Neural progenitor cell (in vitro differentiated cells): ENCODE measurements around the gene PTPN11. TPM values are rescaled to one million over a fixed set of nuclear protein-coding genes. Genes with fewer than 3 reads are reported as not detected.

Source experiments
- DNase-seq: peaks from one replicate; pipeline ENCODE4 v3.0.0-alpha.2; 2016; ENCODE audit warnings: low spot score
- H2AFZ ChIP-seq: fragments of 200-600 bp; sonication (generic); replicated peaks from 2 replicates; pipeline ENCODE4 v1.6.1; 2016; ENCODE audit warnings: antibody characterized with exemption
- H3F3A ChIP-seq: fragments of 200-600 bp; sonication (generic); 2 replicates; pipeline ENCODE4 v1.6.1; 2016; ENCODE audit warnings: antibody characterized with exemption, low read depth
- H3K27ac ChIP-seq: fragments of 200-600 bp; sonication (generic); 2 replicates; pipeline ENCODE4 v1.5.1; 2016; ENCODE audit warnings: mild to moderate bottlenecking
- H3K27me3 ChIP-seq: fragments of 200-600 bp; sonication (generic); 2 replicates; pipeline ENCODE4 v1.6.1; 2016; ENCODE audit warnings: mild to moderate bottlenecking, moderate library complexity
- H3K36me3 ChIP-seq: fragments of 200-600 bp; sonication (generic); 2 replicates; pipeline ENCODE4 v1.5.1; 2016
- H3K4me1 ChIP-seq: fragments of 200-600 bp; sonication (generic); 2 replicates; pipeline ENCODE4 v1.6.1; 2016; ENCODE audit warnings: mixed run types
- H3K4me2 ChIP-seq: fragments of 200-600 bp; sonication (generic); 2 replicates; pipeline ENCODE4 v1.6.1; 2016
- H3K4me3 ChIP-seq: fragments of 200-600 bp; sonication (generic); 2 replicates; pipeline ENCODE4 v1.5.1; 2016
- H3K79me2 ChIP-seq: fragments of 200-600 bp; sonication (generic); 2 replicates; pipeline ENCODE4 v1.6.1; 2016; ENCODE audit warnings: low read depth
- H3K9ac ChIP-seq: fragments of 200-600 bp; sonication (generic); 2 replicates; pipeline ENCODE4 v1.6.1; 2016
- H3K9me3 ChIP-seq: fragments of 200-600 bp; sonication (generic); 2 replicates; pipeline ENCODE4 v1.5.1; 2016; ENCODE audit warnings: low read depth
- H4K20me1 ChIP-seq: fragments of 200-600 bp; sonication (generic); 2 replicates; pipeline ENCODE4 v1.6.1; 2016; ENCODE audit warnings: low read depth
- H3K27ac Mint-ChIP-seq: 3 replicates; pipeline ENCODE4 v1.8.0; 2021; ENCODE audit warnings: mixed read lengths
- H3K27me3 Mint-ChIP-seq: 2 replicates; pipeline ENCODE4 v1.8.0; 2022; ENCODE audit warnings: low read depth, mild to moderate bottlenecking, inconsistent platforms, moderate library complexity, mixed read lengths; ENCODE audit not compliant: insufficient read depth
- H3K36me3 Mint-ChIP-seq: 3 replicates; pipeline ENCODE4 v1.8.0; 2021; ENCODE audit warnings: mixed read lengths
- H3K4me1 Mint-ChIP-seq: 3 replicates; pipeline ENCODE4 v1.8.0; 2021; ENCODE audit warnings: mixed read lengths
- H3K4me3 Mint-ChIP-seq: 3 replicates; pipeline ENCODE4 v1.8.0; 2021; ENCODE audit warnings: mild to moderate bottlenecking, moderate library complexity, mixed read lengths
- H3K9me3 Mint-ChIP-seq: 3 replicates; pipeline ENCODE4 v1.8.0; 2020; ENCODE audit warnings: mixed read lengths
- EZH2 ChIP-seq: fragments of 200-600 bp; sonication (generic); IDR thresholded peaks from 2 replicates; pipeline ENCODE4 v1.6.1; 2017; ENCODE audit warnings: antibody characterized with exemption, mild to moderate bottlenecking, moderate library complexity
- EZH2phosphoT487 ChIP-seq: fragments of 200-600 bp; sonication (generic); IDR thresholded peaks from 2 replicates; pipeline ENCODE4 v1.6.1; 2017; ENCODE audit warnings: antibody characterized with exemption
- total RNA-seq: library from RNA; depleted of rRNA; stranded (reverse); fragments of >200 nt; gene quantifications from 2 replicates; pipeline ENCODE4 v1.2.3, GENCODE V29; 2015; ENCODE audit warnings: low replicate concordance
- TF ChIP-seq, protein P1 (sequence below): fragments of 200-600 bp; sonication (generic); IDR thresholded peaks from 2 replicates; pipeline ENCODE4 v1.5.1; 2017; ENCODE audit warnings: antibody characterized with exemption, mild to moderate bottlenecking

PTPN11 gene
- total RNA-seq, 1 donor from 2014 or later = 85.2 TPM

DNA sequence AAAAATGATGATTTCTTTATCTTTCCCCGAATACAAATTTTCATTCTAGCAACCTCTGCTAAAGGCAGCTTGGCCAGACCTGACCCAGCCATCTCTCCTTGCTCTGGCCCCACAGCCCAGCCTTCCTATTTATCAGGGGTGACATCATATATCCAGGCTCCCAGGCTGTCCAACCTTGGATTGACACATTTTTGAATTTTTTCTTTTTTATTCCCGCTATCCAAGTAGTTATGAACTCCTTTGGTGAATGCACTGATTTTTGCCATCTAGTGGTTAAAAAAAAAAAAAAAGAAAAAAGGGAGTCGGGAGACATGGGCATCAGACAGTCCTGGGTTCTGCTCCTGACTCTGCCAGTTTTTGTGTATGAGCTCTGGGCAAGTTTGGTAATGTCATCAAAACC is 120.5 kb downstream of the PTPN11 start:
- H3K9me3 ChIP-seq = no peaks in the 10 kb centered on the region
- Mint-ChIP-seq H3K4me3 (no peak overlapping the region), H3K4me1 (no peaks in the 10 kb centered on the region), H3K9me3 (no peaks in the 10 kb centered on the region), H3K27ac (peak overlapping the region; percentile 54), H3K36me3 (no peaks in the 10 kb centered on the region), H3K27me3 (peaks cover 12% of the 10 kb centered on the region)
- H3K4me3 ChIP-seq = no peak overlapping the region
- H3F3A ChIP-seq = no peaks in the 10 kb centered on the region
- H2AFZ ChIP-seq = no peak overlapping the region
- H3K27me3 ChIP-seq = no peaks in the 10 kb centered on the region
- no peak overlapping the region for H3K27ac ChIP-seq
- DNase-seq = no peak
- no peaks in the 10 kb centered on the region for H3K4me1 ChIP-seq
- no peaks in the 10 kb centered on the region for H3K36me3 ChIP-seq
- H3K4me2 ChIP-seq = no peak overlapping the region
- no peak overlapping the region for H3K9ac ChIP-seq
- no peaks in the 10 kb centered on the region for H3K79me2 ChIP-seq
- no peaks in the 10 kb centered on the region for H4K20me1 ChIP-seq
- no peak for TF ChIP-seq EZH2
- TF ChIP-seq, protein P1, sequence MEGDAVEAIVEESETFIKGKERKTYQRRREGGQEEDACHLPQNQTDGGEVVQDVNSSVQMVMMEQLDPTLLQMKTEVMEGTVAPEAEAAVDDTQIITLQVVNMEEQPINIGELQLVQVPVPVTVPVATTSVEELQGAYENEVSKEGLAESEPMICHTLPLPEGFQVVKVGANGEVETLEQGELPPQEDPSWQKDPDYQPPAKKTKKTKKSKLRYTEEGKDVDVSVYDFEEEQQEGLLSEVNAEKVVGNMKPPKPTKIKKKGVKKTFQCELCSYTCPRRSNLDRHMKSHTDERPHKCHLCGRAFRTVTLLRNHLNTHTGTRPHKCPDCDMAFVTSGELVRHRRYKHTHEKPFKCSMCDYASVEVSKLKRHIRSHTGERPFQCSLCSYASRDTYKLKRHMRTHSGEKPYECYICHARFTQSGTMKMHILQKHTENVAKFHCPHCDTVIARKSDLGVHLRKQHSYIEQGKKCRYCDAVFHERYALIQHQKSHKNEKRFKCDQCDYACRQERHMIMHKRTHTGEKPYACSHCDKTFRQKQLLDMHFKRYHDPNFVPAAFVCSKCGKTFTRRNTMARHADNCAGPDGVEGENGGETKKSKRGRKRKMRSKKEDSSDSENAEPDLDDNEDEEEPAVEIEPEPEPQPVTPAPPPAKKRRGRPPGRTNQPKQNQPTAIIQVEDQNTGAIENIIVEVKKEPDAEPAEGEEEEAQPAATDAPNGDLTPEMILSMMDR = peak; percentile 6

- H3F3A ChIP-seq = no peaks in the 10 kb centered on the region
- no peak overlapping the region for H3K4me3 ChIP-seq
- no peaks in the 10 kb centered on the region for H3K9me3 Mint-ChIP-seq
- H3K27ac ChIP-seq = no peak overlapping the region
- no peak overlapping the region for H3K9ac ChIP-seq
- H3K4me1 Mint-ChIP-seq = no peaks in the 10 kb centered on the region
- no peaks in the 10 kb centered on the region for H3K9me3 ChIP-seq
- no peak for DNase-seq
- H3K36me3 Mint-ChIP-seq = no peaks in the 10 kb centered on the region
- no peak overlapping the region for H3K4me2 ChIP-seq
- no peaks in the 10 kb centered on the region for H3K27me3 ChIP-seq
- H3K4me3 Mint-ChIP-seq = no peak overlapping the region
- H2AFZ ChIP-seq = no peak overlapping the region
- no peak for TF ChIP-seq EZH2
- TF ChIP-seq, protein P1 = no peak
- no peak for TF ChIP-seq EZH2phosphoT487
- H3K27me3 Mint-ChIP-seq = peaks cover 12% of the 10 kb centered on the region
- H3K79me2 ChIP-seq = no peaks in the 10 kb centered on the region
- H4K20me1 ChIP-seq = no peaks in the 10 kb centered on the region
- H3K4me1 ChIP-seq = no peaks in the 10 kb centered on the region
- H3K36me3 ChIP-seq = no peaks in the 10 kb centered on the region
- H3K27ac Mint-ChIP-seq = no peak overlapping the region
Measured at GRCh38 chr12:112540021-112540420, 121.3 kb downstream of the PTPN11 start.

GRCh38 chr12:112543751-112544150 is 125.0 kb downstream of the PTPN11 start:
- H3K9ac ChIP-seq = no peak overlapping the region
- no peak overlapping the region for H3K4me3 ChIP-seq
- no peak for DNase-seq
- H3K9me3 ChIP-seq = no peaks in the 10 kb centered on the region
- H3K4me2 ChIP-seq = no peak overlapping the region
- Mint-ChIP-seq H3K27ac (no peak overlapping the region), H3K27me3 (peaks cover 9% of the 10 kb centered on the region), H3K4me1 (no peaks in the 10 kb centered on the region), H3K36me3 (no peaks in the 10 kb centered on the region), H3K9me3 (no peaks in the 10 kb centered on the region), H3K4me3 (no peak overlapping the region)
- no peak overlapping the region for H2AFZ ChIP-seq
- no peak overlapping the region for H3K27ac ChIP-seq
- H3K4me1 ChIP-seq = no peaks in the 10 kb centered on the region
- no peaks in the 10 kb centered on the region for H3K79me2 ChIP-seq
- H3K27me3 ChIP-seq = no peaks in the 10 kb centered on the region
- no peaks in the 10 kb centered on the region for H4K20me1 ChIP-seq
- TF ChIP-seq, protein P1 = no peak
- no peak for TF ChIP-seq EZH2
- no peak for TF ChIP-seq EZH2phosphoT487
- H3K36me3 ChIP-seq = no peaks in the 10 kb centered on the region
- H3F3A ChIP-seq = no peaks in the 10 kb centered on the region

DNA sequence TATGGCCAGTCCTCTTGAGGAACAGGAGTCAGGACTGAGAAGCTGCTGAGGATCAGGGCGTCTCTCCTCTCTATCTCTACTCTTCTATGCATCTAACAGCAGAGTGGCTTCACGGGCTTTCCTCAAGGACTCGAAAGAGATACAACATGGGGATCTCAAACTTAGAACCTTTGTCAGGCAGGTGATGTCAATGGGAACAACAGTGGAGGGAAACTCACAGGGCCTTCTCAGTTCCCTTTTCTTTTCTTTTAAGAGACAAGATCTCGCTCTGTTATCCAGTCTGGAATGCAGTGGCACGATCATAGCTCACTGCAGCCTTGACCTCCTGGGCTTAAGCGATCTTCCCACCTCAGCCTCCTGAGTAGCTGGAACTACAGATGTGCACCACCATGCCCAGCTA is 127.6 kb downstream of the PTPN11 start:
- H3K9me3 Mint-ChIP-seq = peaks cover 4% of the 10 kb centered on the region
- H3K4me3 Mint-ChIP-seq = no peak overlapping the region
- Histone ChIP-seq H3K4me1 (no peaks in the 10 kb centered on the region), H2AFZ (no peak overlapping the region), H3K4me3 (no peak overlapping the region), H4K20me1 (no peaks in the 10 kb centered on the region), H3K9me3 (no peaks in the 10 kb centered on the region), H3K27me3 (no peaks in the 10 kb centered on the region), H3F3A (no peaks in the 10 kb centered on the region), H3K27ac (no peak overlapping the region), H3K4me2 (no peak overlapping the region), H3K36me3 (no peaks in the 10 kb centered on the region), H3K9ac (no peak overlapping the region), H3K79me2 (no peaks in the 10 kb centered on the region)
- H3K27ac Mint-ChIP-seq = peak overlapping the region; percentile 57
- peaks cover 7% of the 10 kb centered on the region for H3K27me3 Mint-ChIP-seq
- DNase-seq = no peak
- H3K36me3 Mint-ChIP-seq = no peaks in the 10 kb centered on the region
- TF ChIP-seq EZH2 = no peak
- TF ChIP-seq, protein P1 = no peak
- no peak for TF ChIP-seq EZH2phosphoT487
- H3K4me1 Mint-ChIP-seq = no peaks in the 10 kb centered on the region
